SW480 (cell line): ENCODE results near the gene SERPINB8.
"Not testable (repeated sequence)": the region's sequence is repeated elsewhere in the genome, so short reads cannot be mapped to it uniquely, and the experiment has no call there.

Source experiments
- DNase-seq: peaks from one replicate; pipeline ENCODE4 v3.0.0-alpha.2; 2016; ENCODE audit warnings: low spot score

SERPINB8 gene

GRCh38 chr18:63969942-63970808 lies at the start of gene SERPINB8:
Gene SERPINB8 (plus strand): TSS chr18:63970081. CDS start chr18:63978309, 8,228 bp downstream.
- DNase-seq = peak; percentile 90

GRCh38 chr18:63922049-63922448 lies 47.8 kb upstream of the SERPINB8 start:
- no peak for DNase-seq

- no peak for DNase-seq
These were observed 45.3 kb upstream of the SERPINB8 start for GRCh38 chr18:63924551-63924950.

- no peak for DNase-seq
These were observed 41.5 kb upstream of the SERPINB8 start for GRCh38 chr18:63928331-63928730.

GRCh38 chr18:63929369-63929768 lies 40.5 kb upstream of the SERPINB8 start:
- DNase-seq = not testable (repeated sequence)

GRCh38 chr18:63930773-63931354 lies 39.0 kb upstream of the SERPINB8 start:
- DNase-seq = no peak

- peak; percentile 70 for DNase-seq
These were observed 33.5 kb upstream of the SERPINB8 start for GRCh38 chr18:63936156-63936931.

- no peak for DNase-seq
These were observed 32.9 kb upstream of the SERPINB8 start for GRCh38 chr18:63936932-63937393.

- DNase-seq = no peak
These were observed 29.9 kb upstream of the SERPINB8 start for GRCh38 chr18:63940008-63940407.

GRCh38 chr18:63940543-63941050 lies 29.3 kb upstream of the SERPINB8 start:
- DNase-seq = not testable (repeated sequence)

GRCh38 chr18:63947051-63947790 lies 22.7 kb upstream of the SERPINB8 start:
- DNase-seq = no peak

- peak; percentile 2 for DNase-seq
These were observed 20.7 kb upstream of the SERPINB8 start, which contains the start of gene HMSD for GRCh38 chr18:63949068-63949737. Gene HMSD (plus strand): TSS chr18:63949301. CDS start chr18:63953456, 4,155 bp downstream.

GRCh38 chr18:63951302-63951705 lies 18.6 kb upstream of the SERPINB8 start:
- no peak for DNase-seq

- DNase-seq = no peak
These were observed 16.1 kb upstream of the SERPINB8 start for GRCh38 chr18:63953811-63954210.

GRCh38 chr18:63956755-63957154 lies 13.1 kb upstream of the SERPINB8 start:
- no peak for DNase-seq

GRCh38 chr18:63960891-63961290 lies 9.0 kb upstream of the SERPINB8 start:
- no peak for DNase-seq

GRCh38 chr18:63961435-63961980 lies 8.4 kb upstream of the SERPINB8 start:
- no peak for DNase-seq

- no peak for DNase-seq
These were observed 7.7 kb upstream of the SERPINB8 start for GRCh38 chr18:63962137-63962536.

GRCh38 chr18:63963615-63964256 lies 6.1 kb upstream of the SERPINB8 start:
- peak; percentile 42 for DNase-seq

GRCh38 chr18:63964908-63965307 lies 5.0 kb upstream of the SERPINB8 start:
- DNase-seq = no peak
